Measurements from ENCODE around the gene ASXL2. TPM values are rescaled to one million over a fixed set of nuclear protein-coding genes. Genes with fewer than 3 reads are reported as not detected.

The ASXL2 gene
- total and polyA plus RNA-seq, 7 donors = 1.8 to 15.5 (median 10.7) TPM

DNA sequence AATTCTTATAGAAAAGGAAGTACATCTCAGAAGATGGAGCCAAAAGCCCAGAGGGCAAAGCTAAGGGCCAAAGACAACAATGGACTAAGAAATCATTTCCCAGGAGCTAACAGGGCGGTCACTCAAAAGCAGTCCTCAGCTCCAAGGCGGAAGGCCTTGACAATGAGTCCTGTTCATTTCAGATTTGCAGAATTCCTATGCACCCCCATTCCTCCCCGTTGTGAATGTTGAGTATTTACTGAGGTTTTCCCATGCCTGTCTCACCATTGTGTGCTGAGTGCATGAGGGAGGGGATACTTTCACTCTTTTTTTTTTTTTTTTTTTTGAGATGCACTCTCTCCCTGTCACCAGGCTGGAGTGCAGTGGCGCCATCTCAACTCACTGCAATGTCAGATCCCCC is 186.1 kb downstream of the ASXL2 start:
- TF ChIP-seq, protein P1, sequence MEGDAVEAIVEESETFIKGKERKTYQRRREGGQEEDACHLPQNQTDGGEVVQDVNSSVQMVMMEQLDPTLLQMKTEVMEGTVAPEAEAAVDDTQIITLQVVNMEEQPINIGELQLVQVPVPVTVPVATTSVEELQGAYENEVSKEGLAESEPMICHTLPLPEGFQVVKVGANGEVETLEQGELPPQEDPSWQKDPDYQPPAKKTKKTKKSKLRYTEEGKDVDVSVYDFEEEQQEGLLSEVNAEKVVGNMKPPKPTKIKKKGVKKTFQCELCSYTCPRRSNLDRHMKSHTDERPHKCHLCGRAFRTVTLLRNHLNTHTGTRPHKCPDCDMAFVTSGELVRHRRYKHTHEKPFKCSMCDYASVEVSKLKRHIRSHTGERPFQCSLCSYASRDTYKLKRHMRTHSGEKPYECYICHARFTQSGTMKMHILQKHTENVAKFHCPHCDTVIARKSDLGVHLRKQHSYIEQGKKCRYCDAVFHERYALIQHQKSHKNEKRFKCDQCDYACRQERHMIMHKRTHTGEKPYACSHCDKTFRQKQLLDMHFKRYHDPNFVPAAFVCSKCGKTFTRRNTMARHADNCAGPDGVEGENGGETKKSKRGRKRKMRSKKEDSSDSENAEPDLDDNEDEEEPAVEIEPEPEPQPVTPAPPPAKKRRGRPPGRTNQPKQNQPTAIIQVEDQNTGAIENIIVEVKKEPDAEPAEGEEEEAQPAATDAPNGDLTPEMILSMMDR (IDR thresholded peaks at IDR 0.05) = no peak
- TF ChIP-seq EP300 (IDR thresholded peaks at IDR 0.05) = no peak
- TF ChIP-seq POLR2AphosphoS5 (IDR thresholded peaks at IDR 0.05) = no peak
- no peak for TF ChIP-seq POLR2A (IDR thresholded peaks at IDR 0.05)
- Histone ChIP-seq H3K27me3 (no peaks in the 10 kb centered on the region), H3K36me3 (no peaks in the 10 kb centered on the region), H3K4me3 (no peak overlapping the region), H3K27ac (no peak overlapping the region), H3K4me1 (no peaks in the 10 kb centered on the region), H3K9me3 (no peaks in the 10 kb centered on the region)
- intact Hi-C loops (cut with DNase I) = no loop called here
- no peak for DNase-seq
- WGBS, 2 donors = 84 to 86% methylated on average over 4 of the region's 4 CpGs

DNA sequence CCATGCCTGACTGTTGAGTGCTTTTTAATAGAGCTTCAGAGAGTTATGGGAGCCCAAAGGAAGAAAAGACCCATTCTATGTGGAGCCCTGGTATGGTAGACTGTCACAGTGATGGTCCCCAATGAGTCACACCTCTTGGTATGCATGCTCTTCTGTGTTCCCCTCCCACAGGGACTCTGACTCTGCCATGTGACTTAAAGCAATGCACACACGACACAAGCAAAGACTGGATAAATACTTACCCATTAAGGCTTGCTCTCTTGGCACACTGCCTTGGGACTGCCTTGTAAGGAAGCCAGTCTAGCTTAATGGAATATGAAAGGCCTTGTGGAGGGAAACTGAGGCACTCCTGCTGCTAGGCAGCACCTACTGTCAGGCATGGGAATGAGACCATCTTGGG is 188.2 kb downstream of the ASXL2 start:
- no peaks in the 10 kb centered on the region for H3K4me1 ChIP-seq
- H3K27ac ChIP-seq = no peak overlapping the region
- no peaks in the 10 kb centered on the region for H3K36me3 ChIP-seq
- H3K27me3 ChIP-seq = no peaks in the 10 kb centered on the region
- no peaks in the 10 kb centered on the region for H3K9me3 ChIP-seq
- no peak for DNase-seq
- WGBS, 2 donors = 16 to 44% methylated on average over 1 of the region's 1 CpG
- H3K4me3 ChIP-seq = no peak overlapping the region
- no peak for TF ChIP-seq EP300 (IDR thresholded peaks at IDR 0.05)
- TF ChIP-seq, protein P1 (IDR thresholded peaks at IDR 0.05) = no peak
- no peak for TF ChIP-seq POLR2AphosphoS5 (IDR thresholded peaks at IDR 0.05)
- TF ChIP-seq POLR2A (IDR thresholded peaks at IDR 0.05) = no peak
- intact Hi-C loops (cut with DNase I) = no loop called here

DNA sequence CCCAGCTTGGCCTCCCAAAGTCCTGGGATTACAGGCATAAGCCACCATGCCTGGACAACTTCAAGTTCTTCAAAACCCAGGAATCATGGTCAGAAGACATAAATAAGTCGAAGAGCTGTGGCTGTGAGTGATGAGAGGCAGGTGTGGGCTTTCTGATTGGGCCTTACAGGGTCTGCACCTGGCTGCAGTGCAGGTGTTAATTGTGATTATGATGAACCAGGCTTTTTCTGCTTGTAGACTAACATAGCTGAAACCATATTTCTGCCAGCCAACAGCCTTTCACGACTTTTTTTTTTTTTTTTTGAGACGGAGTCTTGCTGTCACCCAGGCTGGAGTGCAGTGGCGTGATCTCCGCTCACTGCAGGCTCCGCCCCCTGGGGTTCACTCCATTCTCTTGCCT is 190.1 kb downstream of the ASXL2 start:
- intact Hi-C loops (cut with DNase I) = no loop called here
- no peak overlapping the region for H3K4me3 ChIP-seq
- no peak for TF ChIP-seq POLR2AphosphoS5 (IDR thresholded peaks at IDR 0.05)
- TF ChIP-seq, protein P1 (IDR thresholded peaks at IDR 0.05) = no peak
- 90 to 92% methylated on average over 6 of the region's 6 CpGs for WGBS, 2 donors
- H3K9me3 ChIP-seq = no peaks in the 10 kb centered on the region
- DNase-seq = no peak
- H3K27me3 ChIP-seq = no peaks in the 10 kb centered on the region
- H3K27ac ChIP-seq = no peak overlapping the region
- H3K36me3 ChIP-seq = no peaks in the 10 kb centered on the region
- no peaks in the 10 kb centered on the region for H3K4me1 ChIP-seq

DNA sequence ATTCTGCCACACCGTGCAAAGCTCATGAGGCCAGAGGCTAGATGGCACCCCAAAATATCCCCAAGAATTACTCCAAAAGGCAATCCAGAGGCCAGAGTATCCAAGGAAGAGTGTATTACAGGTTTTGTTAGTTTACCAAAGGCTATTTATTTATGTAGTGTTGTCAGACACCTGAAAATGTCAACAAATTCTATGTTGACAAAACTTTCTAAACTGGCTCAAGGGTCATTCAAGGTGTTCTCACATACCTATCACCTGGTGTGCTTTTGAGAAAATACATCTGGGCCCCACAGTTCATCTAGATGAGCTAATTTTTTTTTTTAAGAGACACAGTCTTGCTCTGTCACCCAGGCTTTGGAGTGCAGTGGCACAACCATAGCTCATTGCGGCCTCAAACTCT is 192.5 kb downstream of the ASXL2 start:
- no peaks in the 10 kb centered on the region for H3K9me3 ChIP-seq
- DNase-seq = no peak
- TF ChIP-seq, protein P1 (IDR thresholded peaks at IDR 0.05) = no peak
- TF ChIP-seq POLR2AphosphoS5 (IDR thresholded peaks at IDR 0.05) (no peak), POLR2A (IDR thresholded peaks at IDR 0.05) (no peak), EP300 (IDR thresholded peaks at IDR 0.05) (no peak)
- H3K27me3 ChIP-seq = no peaks in the 10 kb centered on the region
- WGBS, 2 donors = 77 to 82% methylated on average over 2 of the region's 2 CpGs
- no peak overlapping the region for H3K4me3 ChIP-seq
- H3K27ac ChIP-seq = no peak overlapping the region
- H3K4me1 ChIP-seq = no peaks in the 10 kb centered on the region
- no peaks in the 10 kb centered on the region for H3K36me3 ChIP-seq
- intact Hi-C loops (cut with DNase I) = no loop called here
